HCT116 (cell line): ENCODE measurements around the gene KY. TPM values are rescaled to one million over a fixed set of nuclear protein-coding genes. Genes with fewer than 3 reads are reported as not detected.

Experiments used
- ATAC-seq: fragments of 200-7000 bp; cut with Tn5 transposase; 2 replicates; pipeline ENCODE4 v1.9.1; 2020; ENCODE audit warnings: mild to moderate bottlenecking, moderate library complexity
- BruUV-seq: library from RNA; stranded (reverse); fragments of 400-500 nt; replicated peaks from 2 replicates; lab custom pipeline; 2021; lab: Mats Ljungman, UMichigan
- CTCF ChIA-PET: fragments of 300-600 bp; sonication (Branson Sonifier 250); formaldehyde crosslinking; loops from one replicate; lab custom pipeline; 2021; ENCODE audit warnings: antibody characterized with exemption; lab: Charles Lee
- POLR2A ChIA-PET: fragments of 300-600, 350-600 bp; sonication (Branson Sonifier 250); formaldehyde crosslinking; loops from one replicate; lab custom pipeline; 2021; ENCODE audit warnings: antibody characterized with exemption; lab: Charles Lee
- RAD21 ChIA-PET, 2 experiments: fragments of 300-600 bp; sonication (Branson Sonifier 250); formaldehyde crosslinking; loops; one replicate each; lab custom pipeline; 2023; ENCODE audit warnings: low total read pairs in 2 of 2; ENCODE audit not compliant: uncharacterized antibody in 2 of 2, unreplicated experiment in 2 of 2, low non-redundant PET in 1 of 2; lab: Charles Lee
- DNase-seq: peaks from one replicate; pipeline ENCODE4 v3.0.0-alpha.2; 2010; ENCODE audit warnings: low read depth, low spot score
- H2AFZ ChIP-seq: fragments of 200-600 bp; shearing (Covaris generic), sonication (generic); 2 replicates; pipeline ENCODE4 v1.6.1; 2017; ENCODE audit warnings: low read depth, mixed run types, mixed read lengths, antibody characterized with exemption, low read length; ENCODE audit not compliant: poor library complexity, severe bottlenecking
- H3K27ac ChIP-seq: 2 replicates; pipeline ENCODE4 v1.5.1; 2012; ENCODE audit warnings: low read depth, low read length
- H3K27me3 ChIP-seq: fragments of 200-600 bp; sonication (generic); 2 replicates; pipeline ENCODE4 v1.6.1; 2016; ENCODE audit warnings: mixed run types, low read length, mixed read lengths; ENCODE audit not compliant: insufficient read depth
- H3K36me3 ChIP-seq, 2 experiments: fragments of 200-500 bp in 1 of 2; fragments of 200-600 bp in 1 of 2; sonication (Bioruptor generic) in 1 of 2; sonication (generic) in 1 of 2; 2 replicates each; pipeline versions ENCODE4 v1.5.1 to v1.6.1; 2014 to 2016; ENCODE audit warnings: low read length in 2 of 2, inconsistent platforms in 1 of 2, mixed read lengths in 1 of 2, mixed run types in 1 of 2; ENCODE audit not compliant: insufficient read depth in 2 of 2, control insufficient read depth in 1 of 2
- H3K4me1 ChIP-seq, 2 experiments: fragments of 200-600 bp in 1 of 2; sonication (generic) in 1 of 2; 2 replicates each; pipeline versions ENCODE4 v1.5.1 to v1.6.1; 2012 to 2017; ENCODE audit warnings: low read length in 2 of 2, inconsistent platforms in 1 of 2, mild to moderate bottlenecking in 1 of 2, mixed read lengths in 1 of 2, mixed run types in 1 of 2, moderate library complexity in 1 of 2; ENCODE audit not compliant: insufficient read depth in 2 of 2, control insufficient read depth in 1 of 2
- H3K4me2 ChIP-seq: fragments of 200-600 bp; sonication (generic); 2 replicates; pipeline ENCODE4 v1.6.1; 2017; ENCODE audit warnings: mixed run types, low read length, mixed read lengths
- H3K4me3 ChIP-seq, 2 experiments: fragments of 200-600 bp in 1 of 2; sonication (generic) in 1 of 2; replicated peaks in 1 of 2; 2 replicates each; pipeline ENCODE4 v1.5.1; 2011 to 2016; ENCODE audit warnings: low read length in 2 of 2, control low read depth in 1 of 2, low read depth in 1 of 2, mild to moderate bottlenecking in 1 of 2, mixed read lengths in 1 of 2, mixed run types in 1 of 2
- H3K79me2 ChIP-seq: fragments of 200-600 bp; sonication (generic); 2 replicates; pipeline ENCODE4 v1.6.1; 2017; ENCODE audit warnings: mild to moderate bottlenecking, mixed run types, low read length, moderate library complexity, mixed read lengths; ENCODE audit not compliant: insufficient read depth
- H3K9ac ChIP-seq: fragments of 200-600 bp; sonication (generic); 2 replicates; pipeline ENCODE4 v1.6.1; 2016; ENCODE audit warnings: low read length, mixed read lengths
- H3K9me2 ChIP-seq: fragments of 200-600 bp; sonication (generic), shearing (Covaris generic); 2 replicates; pipeline ENCODE4 v1.6.1; 2017; ENCODE audit warnings: mixed run types, mild to moderate bottlenecking, moderate library complexity; ENCODE audit not compliant: insufficient read depth
- H3K9me3 ChIP-seq, 2 experiments: fragments of 200-500 bp in 1 of 2; fragments of 200-600 bp in 1 of 2; sonication (Bioruptor generic) in 1 of 2; sonication (generic) in 1 of 2; 2 replicates each; pipeline ENCODE4 v1.6.1; 2014 to 2017; ENCODE audit warnings: low read length in 2 of 2, mixed read lengths in 2 of 2, inconsistent platforms in 1 of 2, low read depth in 1 of 2, mild to moderate bottlenecking in 1 of 2, mixed run types in 1 of 2, moderate library complexity in 1 of 2; ENCODE audit not compliant: control insufficient read depth in 1 of 2, insufficient read depth in 1 of 2
- H4K20me1 ChIP-seq: fragments of 200-600 bp; sonication (generic), shearing (Covaris generic); 2 replicates; pipeline ENCODE4 v1.6.1; 2017; ENCODE audit warnings: mixed run types, mild to moderate bottlenecking, moderate library complexity; ENCODE audit not compliant: insufficient read depth
- CTCF ChIP-seq, 3 experiments: fragments of 200-600 bp in 1 of 3; sonication (generic) in 1 of 3; IDR thresholded peaks in 2 of 3; conservative IDR thresholded peaks in 1 of 3; 2 replicates each; pipeline ENCODE4 v1.5.1; 2012 to 2017; ENCODE audit warnings: low read depth in 2 of 3, low read length in 2 of 3, antibody characterized with exemption in 1 of 3, borderline replicate concordance in 1 of 3, control low read depth in 1 of 3, mild to moderate bottlenecking in 1 of 3, mixed read lengths in 1 of 3, mixed run types in 1 of 3, moderate library complexity in 1 of 3; ENCODE audit not compliant: insufficient read depth in 1 of 3
- ELF1 ChIP-seq: IDR thresholded peaks from 2 replicates; pipeline ENCODE4 v1.6.1; 2012; ENCODE audit warnings: low read depth, borderline replicate concordance
- MAX ChIP-seq: IDR thresholded peaks from 2 replicates; pipeline ENCODE4 v1.6.1; 2012
- POLR2A ChIP-seq: IDR thresholded peaks from 2 replicates; pipeline ENCODE4 v1.7.0; 2011; ENCODE audit warnings: borderline replicate concordance; ENCODE audit not compliant: insufficient read depth, insufficient read length; ENCODE audit errors: extremely low read depth
- SP1 ChIP-seq: IDR thresholded peaks from 2 replicates; pipeline ENCODE4 v1.6.1; 2012; ENCODE audit warnings: low read depth
- TCF7L2 ChIP-seq: IDR thresholded peaks from 2 replicates; pipeline ENCODE4 v1.7.0; 2011; ENCODE audit warnings: borderline replicate concordance, inconsistent platforms; ENCODE audit not compliant: insufficient read depth, insufficient read length; ENCODE audit errors: extremely low read depth
- ZBTB33 ChIP-seq: IDR thresholded peaks from 2 replicates; pipeline ENCODE4 v1.6.1; 2011; ENCODE audit warnings: mild to moderate bottlenecking, low read length, moderate library complexity; ENCODE audit not compliant: insufficient replicate concordance; ENCODE audit errors: extremely low read depth
- intact Hi-C: fragments of 100-400 bp; cut with micrococcal nuclease; formaldehyde crosslinking; loops from 2 replicates; pipeline ENCODE4 v1.10.0; 2022
- total RNA-seq: library from RNA; stranded (reverse); gene quantifications from one replicate; pipeline ENCODE4 v1.2.1, GENCODE V29; 2021; ENCODE audit not compliant: unreplicated experiment

KY gene
- total RNA-seq, 1 experiment from 2014 or later, result not detected

- Histone ChIP-seq H3K9ac (no peak overlapping the region), H3K79me2 (no peaks in the 10 kb centered on the region), H3K27me3 (peaks cover 8% of the 10 kb centered on the region; the same call in 1 of the 2 replicates), H4K20me1 (no peaks in the 10 kb centered on the region), H2AFZ (no peak overlapping the region), H3K36me3 (no peaks in the 10 kb centered on the region), H3K4me2 (0 out of 2 replicates have a peak overlapping the region, but pooled peaks have one; percentile 32), H3K4me1 (peaks cover 0 to 5% of the 10 kb centered on the region in 2 experiments; a peak in 1 of 4 replicates), H3K9me3 (no peaks in the 10 kb centered on the region), H3K9me2 (no peaks in the 10 kb centered on the region), H3K4me3 (no peak overlapping the region), H3K27ac (no peak overlapping the region)
- DNase-seq, result no peak
- POLR2A ChIA-PET, result no interaction called here
- peak; percentile 39 for ATAC-seq
- RAD21 ChIA-PET, result interaction anchor here in 1 of 2 experiments (1.8 kb wide), 1 partner anchor 154 kb away, joined by 6 read pairs; no protein-coding TSS in a partner anchor
- intact Hi-C loops, result loop anchor here (1.0 to 5.0 kb wide), 5 partner anchors 41 to 1442 kb away; no protein-coding TSS in a partner anchor
- CTCF ChIA-PET, result interaction anchor here (0.9 to 4.2 kb wide), 5 partner anchors 16 to 194 kb away, joined by 3 to 29 read pairs (median 3); no protein-coding TSS in a partner anchor
- BruUV-seq, result no TSS peak
- TF ChIP-seq SP1 (no peak), ELF1 (no peak), ZBTB33 (no peak), TCF7L2 (no peak), POLR2A (no peak), CTCF (IDR thresholded peaks at IDR 0.05 in 2 of 3, conservative IDR thresholded peaks at IDR 0.05 in 1 of 3; ENCODE audit: borderline replicate concordance in 1 of 3, insufficient read depth in 1 of 3, low read depth in 2 of 3, low read length in 2 of 3) (no peak), MAX (no peak)
Measured at GRCh38 chr3:134600206-134600605, 50.6 kb downstream of the KY start.
